PC-9 (cell line): Measurements from ENCODE around the gene CLIP1. TPM values are rescaled to one million over a fixed set of nuclear protein-coding genes. Genes with fewer than 3 reads are reported as not detected.

ENCODE experiments used
- BruUV-seq: library from RNA; stranded (reverse); fragments of 400-500 nt; replicated peaks from 2 replicates; lab custom pipeline; 2021; lab: Mats Ljungman, UMichigan
- CTCF ChIA-PET: fragments of 300-600 bp; sonication (Branson Sonifier 250); formaldehyde crosslinking; loops from one replicate; lab custom pipeline; 2022; ENCODE audit warnings: antibody characterized with exemption; lab: Charles Lee
- POLR2A ChIA-PET: fragments of 300-600 bp; sonication (Branson Sonifier 250); formaldehyde crosslinking; loops from one replicate; lab custom pipeline; 2022; ENCODE audit warnings: antibody characterized with exemption; ENCODE audit not compliant: unreplicated experiment; lab: Charles Lee
- DNase-seq, 2 experiments: peaks; one replicate each; pipeline versions ENCODE4 v3.0.0 to v3.0.0-alpha.2; 2015 to 2022; ENCODE audit warnings: mixed read lengths in 1 of 2
- H2AFZ ChIP-seq: fragments of 200-600 bp; sonication (generic); 2 replicates; pipeline ENCODE4 v1.8.1; 2017; ENCODE audit warnings: antibody characterized with exemption
- H3F3A ChIP-seq: fragments of 200-600 bp; sonication (generic); 2 replicates; pipeline ENCODE4 v1.8.1; 2017; ENCODE audit warnings: antibody characterized with exemption, mild to moderate bottlenecking, low read depth; ENCODE audit not compliant: insufficient read depth
- H3K27ac ChIP-seq: fragments of 200-600 bp; sonication (generic); 2 replicates; pipeline ENCODE4 v1.6.1; 2016; ENCODE audit warnings: mixed run types
- H3K27me3 ChIP-seq: fragments of 200-600 bp; sonication (generic); 2 replicates; pipeline ENCODE4 v1.6.1; 2016; ENCODE audit warnings: low read depth, mixed run types; ENCODE audit not compliant: insufficient read depth
- H3K36me3 ChIP-seq: fragments of 200-600 bp; sonication (generic); 2 replicates; pipeline ENCODE4 v1.6.1; 2016; ENCODE audit warnings: low read depth, mixed run types
- H3K4me1 ChIP-seq: fragments of 200-600 bp; sonication (generic); replicated peaks from 2 replicates; pipeline ENCODE4 v1.6.1; 2016; ENCODE audit warnings: mixed run types; ENCODE audit not compliant: insufficient read depth
- H3K4me2 ChIP-seq: fragments of 200-600 bp; sonication (generic); 2 replicates; pipeline ENCODE4 v1.6.1; 2017; ENCODE audit warnings: mixed run types
- H3K4me3 ChIP-seq: fragments of 200-600 bp; sonication (generic); 2 replicates; pipeline ENCODE4 v1.6.1; 2016; ENCODE audit warnings: mixed run types
- H3K79me2 ChIP-seq: fragments of 200-600 bp; sonication (generic); 2 replicates; pipeline ENCODE4 v1.6.1; 2017; ENCODE audit warnings: low read depth, mixed run types
- H3K9me2 ChIP-seq: fragments of 200-600 bp; sonication (generic); 2 replicates; pipeline ENCODE4 v1.8.1; 2017; ENCODE audit warnings: mild to moderate bottlenecking; ENCODE audit not compliant: insufficient read depth
- H3K9me3 ChIP-seq: fragments of 200-600 bp; sonication (generic); 2 replicates; pipeline ENCODE4 v1.8.1; 2016; ENCODE audit warnings: low read depth; ENCODE audit not compliant: insufficient read depth
- H4K20me1 ChIP-seq: fragments of 200-600 bp; sonication (generic); 2 replicates; pipeline ENCODE4 v1.8.1; 2017; ENCODE audit not compliant: insufficient read depth
- EZH2 ChIP-seq: fragments of 200-600 bp; sonication (generic); IDR thresholded peaks from 2 replicates; pipeline ENCODE4 v1.8.0; 2017; ENCODE audit warnings: antibody characterized with exemption, low read depth
- intact Hi-C: fragments of 100-400 bp; cut with micrococcal nuclease; formaldehyde crosslinking; loops from one replicate; pipeline ENCODE4 v1.10.0; 2022; ENCODE audit not compliant: unreplicated experiment
- total RNA-seq: library from RNA; stranded (reverse); gene quantifications from 2 replicates; pipeline ENCODE4 v1.2.3, GENCODE V29; 2021
- TF ChIP-seq, protein P1 (sequence below): fragments of 200-600 bp; sonication (generic); conservative IDR thresholded peaks from 2 replicates; pipeline ENCODE4 v1.6.1; 2017; ENCODE audit warnings: mixed run types, antibody characterized with exemption, mild to moderate bottlenecking, moderate library complexity

CLIP1 gene
- total RNA-seq, 1 experiment from 2014 or later, result 86.9 TPM

DNA sequence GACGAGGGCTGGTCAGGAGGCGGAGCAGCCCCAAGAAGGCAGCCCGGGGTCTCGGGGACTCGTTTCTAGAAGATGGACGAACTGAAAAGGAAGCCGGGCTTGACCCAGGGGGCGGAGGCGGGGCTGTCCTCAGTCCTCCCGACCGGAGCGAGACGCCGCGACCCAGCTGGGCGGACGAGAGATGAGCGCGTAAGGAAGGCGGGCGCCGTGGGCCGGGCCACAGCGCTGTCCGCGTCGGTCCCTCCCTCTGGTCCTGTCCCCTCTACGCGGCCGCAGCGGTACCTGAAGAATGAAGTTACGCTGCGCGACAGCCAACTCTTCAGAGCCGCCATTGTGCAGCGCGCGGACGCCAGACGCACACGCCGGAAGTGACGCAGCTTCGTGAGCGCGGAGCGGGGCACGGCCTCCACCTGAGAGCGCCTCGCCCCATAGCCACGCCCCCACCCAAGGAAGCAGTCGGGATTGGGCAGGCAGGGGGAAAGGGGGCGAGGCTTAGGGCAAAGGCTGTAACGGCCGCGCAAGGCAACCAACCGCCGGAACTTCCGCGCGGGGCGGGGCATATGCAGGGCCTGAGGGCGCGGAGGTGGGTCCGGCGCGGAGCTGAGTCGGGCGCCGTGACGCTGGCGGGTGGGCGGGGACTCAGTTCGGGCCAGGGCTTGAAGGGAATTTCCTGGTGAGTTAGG is 196.6 kb downstream of the CLIP1 start, which contains the start of gene DIABLO:
DIABLO (minus strand) TSS at position 370 of the 683 bp plus-strand sequence; CDS start at position 332, 38 bp downstream.
- CTCF ChIA-PET, result no interaction called here
- intact Hi-C loops, result loop anchor here (1.0 kb wide), 1 partner anchor 40 kb away; the partner anchor contains the start of gene VPS33A
- peaks cover 40% of the 10 kb centered on the region for H3K79me2 ChIP-seq

More for the DNA sequence above, 196.6 kb downstream of the CLIP1 start, which contains the start of gene DIABLO:
- Histone ChIP-seq H3K9me2 (no peaks in the 10 kb centered on the region), H4K20me1 (peaks cover 17% of the 10 kb centered on the region), H3K4me2 (peak within 1 kb of the TSS; percentile 94), H3K4me1 (peaks cover 21% of the 10 kb centered on the region), H3F3A (peaks cover 22% of the 10 kb centered on the region; the same call in 1 of the 2 replicates), H3K27ac (peak within 1 kb of the TSS; percentile 74), H3K9me3 (no peaks in the 10 kb centered on the region), H3K36me3 (peaks cover 22% of the 10 kb centered on the region), H3K27me3 (no peaks in the 10 kb centered on the region), H2AFZ (peak within 1 kb of the TSS; percentile 85), H3K4me3 (peak within 1 kb of the TSS; percentile 97)
- BruUV-seq, result no TSS peak
- peak; percentile 96 to 100 for DNase-seq
- TF ChIP-seq EZH2, result no peak
- TF ChIP-seq, protein P1, sequence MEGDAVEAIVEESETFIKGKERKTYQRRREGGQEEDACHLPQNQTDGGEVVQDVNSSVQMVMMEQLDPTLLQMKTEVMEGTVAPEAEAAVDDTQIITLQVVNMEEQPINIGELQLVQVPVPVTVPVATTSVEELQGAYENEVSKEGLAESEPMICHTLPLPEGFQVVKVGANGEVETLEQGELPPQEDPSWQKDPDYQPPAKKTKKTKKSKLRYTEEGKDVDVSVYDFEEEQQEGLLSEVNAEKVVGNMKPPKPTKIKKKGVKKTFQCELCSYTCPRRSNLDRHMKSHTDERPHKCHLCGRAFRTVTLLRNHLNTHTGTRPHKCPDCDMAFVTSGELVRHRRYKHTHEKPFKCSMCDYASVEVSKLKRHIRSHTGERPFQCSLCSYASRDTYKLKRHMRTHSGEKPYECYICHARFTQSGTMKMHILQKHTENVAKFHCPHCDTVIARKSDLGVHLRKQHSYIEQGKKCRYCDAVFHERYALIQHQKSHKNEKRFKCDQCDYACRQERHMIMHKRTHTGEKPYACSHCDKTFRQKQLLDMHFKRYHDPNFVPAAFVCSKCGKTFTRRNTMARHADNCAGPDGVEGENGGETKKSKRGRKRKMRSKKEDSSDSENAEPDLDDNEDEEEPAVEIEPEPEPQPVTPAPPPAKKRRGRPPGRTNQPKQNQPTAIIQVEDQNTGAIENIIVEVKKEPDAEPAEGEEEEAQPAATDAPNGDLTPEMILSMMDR, result no peak
- POLR2A ChIA-PET, result interaction anchor here (0.5 to 0.7 kb wide), 11 partner anchors 10 to 863 kb away, joined by 3 to 46 read pairs (median 5); partner anchors contain the start of gene RSRC2

Other genes with a start within 250 kb of the CLIP1 start
- gene IL31, start 248.4 kb downstream of the CLIP1 start, total RNA-seq, result not detected in 2 replicates
- 0.39 and 0.83 TPM in 2 replicates for gene LRRC43, start 239.5 kb downstream of the CLIP1 start, total RNA-seq
- gene B3GNT4, start 219.0 kb downstream of the CLIP1 start, total RNA-seq, result 2.8 and 3.1 TPM in 2 replicates
- 47.9 and 51.7 TPM in 2 replicates for gene DIABLO, start 196.6 kb downstream of the CLIP1 start, total RNA-seq
- gene VPS33A, start 156.2 kb downstream of the CLIP1 start, total RNA-seq, result 18.1 and 20.2 TPM in 2 replicates
- 16.7 and 24.3 TPM in 2 replicates for gene ZCCHC8, start 78.3 kb upstream of the CLIP1 start, total RNA-seq
- 61.2 and 64.5 TPM in 2 replicates for gene RSRC2, start 104.3 kb upstream of the CLIP1 start, total RNA-seq
- gene KNTC1, start 104.6 kb upstream of the CLIP1 start, total RNA-seq, result 63.0 and 67.7 TPM in 2 replicates